CD4-positive, CD25-positive, alpha-beta regulatory T cell (primary cell): ENCODE results near the gene SEZ6. TPM values are rescaled to one million over a fixed set of nuclear protein-coding genes. Genes with fewer than 3 reads are reported as not detected.

ENCODE experiments used
- ATAC-seq, 2 donors: fragments of 150-1000 bp; cut with Tn5 transposase; one replicate each; pipeline ENCODE4 v1.10.0; 2021; ENCODE audit warnings: low read depth in 2 of 2, moderate number of reproducible peaks in 2 of 2, moderate library complexity in 1 of 2
- DNase-seq, 3 donors: peaks; one replicate each; pipeline versions ENCODE4 v3.0.0 to v3.0.0-alpha.2; 2012 to 2022; ENCODE audit warnings: mixed read lengths in 1 of 3
- H3K27ac ChIP-seq: one replicate; pipeline ENCODE4 v1.7.0; 2013; ENCODE audit warnings: mild to moderate bottlenecking, low read length; ENCODE audit not compliant: insufficient read depth, poor library complexity, severe bottlenecking
- H3K27me3 ChIP-seq: one replicate; pipeline ENCODE4 v1.7.0; 2013; ENCODE audit warnings: low read length; ENCODE audit not compliant: control insufficient read depth, insufficient read depth
- H3K36me3 ChIP-seq: one replicate; pipeline ENCODE4 v1.7.0; 2013; ENCODE audit warnings: mild to moderate bottlenecking, low read length, moderate library complexity; ENCODE audit not compliant: control insufficient read depth, insufficient read depth
- H3K4me1 ChIP-seq: 2 replicates; pipeline ENCODE4 v1.7.0; 2013; ENCODE audit warnings: mild to moderate bottlenecking, low read length; ENCODE audit not compliant: insufficient read depth, control insufficient read depth, poor library complexity, severe bottlenecking
- H3K4me3 ChIP-seq: one replicate; pipeline ENCODE4 v1.7.0; 2013; ENCODE audit warnings: low read depth, mild to moderate bottlenecking, low read length, moderate library complexity
- H3K9me3 ChIP-seq, 2 experiments: 1 replicate in 1 of 2; 2 replicates in 1 of 2; pipeline ENCODE4 v1.7.0; 2013; ENCODE audit warnings: low read length in 2 of 2, mild to moderate bottlenecking in 1 of 2, moderate library complexity in 1 of 2; ENCODE audit not compliant: control insufficient read depth in 2 of 2
- H3K27ac Mint-ChIP-seq, 3 donors: one replicate each; pipeline ENCODE4 v1.8.0; 2020 to 2022; ENCODE audit warnings: mild to moderate bottlenecking in 3 of 3, mixed read lengths in 3 of 3, moderate library complexity in 2 of 3
- H3K27me3 Mint-ChIP-seq: one replicate; pipeline ENCODE4 v1.8.0; 2022; ENCODE audit warnings: mild to moderate bottlenecking, mixed read lengths
- H3K36me3 Mint-ChIP-seq: one replicate; pipeline ENCODE4 v1.8.0; 2020; ENCODE audit warnings: mixed read lengths
- H3K4me1 Mint-ChIP-seq, 4 donors: one replicate each; pipeline ENCODE4 v1.8.0; 2020 to 2022; ENCODE audit warnings: mixed read lengths in 4 of 4, mild to moderate bottlenecking in 1 of 4
- H3K4me3 Mint-ChIP-seq, 4 donors: one replicate each; pipeline ENCODE4 v1.8.0; 2020 to 2022; ENCODE audit warnings: mild to moderate bottlenecking in 4 of 4, mixed read lengths in 4 of 4, moderate library complexity in 3 of 4
- H3K9me3 Mint-ChIP-seq, 7 donors: one replicate each; pipeline ENCODE4 v1.8.0; 2020 to 2022; ENCODE audit warnings: mixed read lengths in 7 of 7, mild to moderate bottlenecking in 3 of 7, moderate library complexity in 2 of 7
- polyA plus RNA-seq, 4 donors: library from polyadenylated mRNA; unstranded; fragments of 300-500 nt; fragmentation: Illumina TruSeq; gene quantifications; one replicate each; pipeline ENCODE4 v1.2.3, GENCODE V29; 2021
- total RNA-seq: library from RNA; stranded (reverse); gene quantifications from one replicate; pipeline ENCODE4 v1.2.3, GENCODE V29; 2022

The SEZ6 gene
- total and polyA plus RNA-seq, 5 donors from 2014 or later = 0.57 to 1.2 (median 0.76) TPM; not detected in 2

DNA sequence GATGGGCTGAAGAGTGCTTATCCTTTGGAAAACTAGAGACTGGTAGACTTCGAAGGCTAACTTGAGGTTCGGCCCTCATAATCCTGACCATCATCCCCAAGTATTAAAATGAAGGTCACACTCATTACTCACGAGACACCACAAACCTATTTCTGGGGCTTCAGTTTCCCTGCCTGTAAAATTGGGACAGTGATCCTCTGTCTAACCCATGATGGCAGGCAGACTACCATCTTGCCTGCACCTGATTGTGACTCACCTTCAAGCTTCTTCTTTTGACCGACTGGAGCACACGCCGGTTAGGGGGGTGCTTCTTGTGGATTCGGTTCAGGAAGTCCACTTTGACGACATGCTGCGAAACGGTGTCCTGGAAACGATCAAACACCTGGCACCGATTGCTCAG is 88.8 kb downstream of the SEZ6 start:
- DNase-seq (no peak), ATAC-seq (no peak)
- no peaks in the 10 kb centered on the region for H3K27me3 ChIP-seq
- peak overlapping the region; percentile 48 to 89 (median 86) for H3K27ac Mint-ChIP-seq
- H3K4me1 Mint-ChIP-seq = peaks cover 9 to 13% (median 10%) of the 10 kb centered on the region in 4 donors
- no peaks in the 10 kb centered on the region for H3K9me3 Mint-ChIP-seq
- H3K4me1 ChIP-seq = no peaks in the 10 kb centered on the region
- no peaks in the 10 kb centered on the region for H3K9me3 ChIP-seq
- no peak overlapping the region for H3K4me3 ChIP-seq
- no peak overlapping the region for H3K4me3 Mint-ChIP-seq
- H3K36me3 ChIP-seq = peaks cover 92% of the 10 kb centered on the region
- peaks cover 64% of the 10 kb centered on the region for H3K36me3 Mint-ChIP-seq
- H3K27ac ChIP-seq = no peak overlapping the region
- H3K27me3 Mint-ChIP-seq = no peaks in the 10 kb centered on the region

DNA sequence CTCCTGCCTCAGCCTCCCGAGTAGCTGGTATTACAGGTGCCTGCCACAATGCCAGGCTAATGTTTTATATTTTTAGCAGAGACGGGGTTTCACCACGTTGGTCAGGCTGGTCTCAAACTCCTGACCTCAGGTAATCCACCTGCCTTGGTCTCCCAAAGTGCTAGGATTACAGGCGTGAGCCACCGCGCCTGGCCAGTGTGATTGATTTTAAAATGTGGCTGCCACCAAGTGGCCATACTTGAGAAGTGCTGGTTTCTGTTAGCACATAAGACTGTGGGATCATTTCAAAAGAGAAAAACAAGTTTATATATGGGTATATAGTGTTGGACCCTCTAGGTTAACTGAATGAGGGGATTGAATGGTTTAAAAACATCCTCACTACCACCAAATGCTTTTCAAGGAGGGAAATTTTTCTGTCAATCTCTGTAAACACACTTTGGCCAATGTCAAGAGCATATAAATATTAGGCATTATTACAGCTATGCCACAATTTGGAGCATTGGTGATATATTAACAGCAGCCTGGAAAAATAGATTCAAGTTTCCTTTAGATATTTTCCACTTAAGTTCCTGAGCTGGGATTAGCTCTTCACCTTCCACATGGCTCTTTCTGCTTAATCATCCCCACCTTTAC is 89.4 kb downstream of the SEZ6 start:
- Histone ChIP-seq H3K27ac (no peak overlapping the region), H3K27me3 (no peaks in the 10 kb centered on the region), H3K36me3 (peaks cover 92% of the 10 kb centered on the region), H3K4me3 (no peak overlapping the region), H3K9me3 (no peaks in the 10 kb centered on the region), H3K4me1 (no peaks in the 10 kb centered on the region)
- H3K36me3 Mint-ChIP-seq = peaks cover 61% of the 10 kb centered on the region
- no peak overlapping the region for H3K4me3 Mint-ChIP-seq
- H3K27ac Mint-ChIP-seq = peak overlapping the region in 2 of 3 donors; percentile 86 to 89
- peak; percentile 27 to 60 (median 54) for DNase-seq
- peaks cover 9 to 12% (median 10%) of the 10 kb centered on the region in 4 donors for H3K4me1 Mint-ChIP-seq
- no peaks in the 10 kb centered on the region for H3K9me3 Mint-ChIP-seq
- no peaks in the 10 kb centered on the region for H3K27me3 Mint-ChIP-seq
- ATAC-seq = peak; percentile 71 to 83

DNA sequence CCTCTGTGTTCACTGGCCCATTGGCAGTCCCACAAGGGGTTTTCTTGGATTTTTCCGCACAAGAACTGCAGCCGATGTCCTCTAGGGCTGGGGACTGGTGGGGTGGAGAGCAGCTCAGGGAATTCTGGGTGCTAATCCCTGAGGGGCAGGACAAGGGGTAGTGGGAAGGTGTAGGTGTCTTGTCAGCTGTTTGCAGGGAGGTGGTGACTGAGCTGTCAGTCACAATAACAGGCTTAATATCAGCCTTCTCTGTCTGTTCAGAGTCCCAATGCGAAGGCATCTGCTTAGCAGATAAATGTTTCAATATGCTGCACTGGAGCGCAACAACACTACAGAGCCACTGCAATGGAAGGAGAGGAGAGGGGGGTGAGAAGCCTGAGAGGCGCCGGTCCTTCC is 92.9 kb downstream of the SEZ6 start:
- Mint-ChIP-seq H3K36me3 (peaks cover 63% of the 10 kb centered on the region), H3K27ac (peak overlapping the region in 1 of 3 donors; percentile 11), H3K4me1 (peaks cover 7 to 11% (median 10%) of the 10 kb centered on the region in 4 donors), H3K4me3 (no peak overlapping the region), H3K27me3 (no peaks in the 10 kb centered on the region), H3K9me3 (no peaks in the 10 kb centered on the region)
- no peaks in the 10 kb centered on the region for H3K4me1 ChIP-seq
- ATAC-seq (no peak), DNase-seq (no peak)
- no peaks in the 10 kb centered on the region for H3K27me3 ChIP-seq
- H3K9me3 ChIP-seq = no peaks in the 10 kb centered on the region
- peaks cover 93% of the 10 kb centered on the region for H3K36me3 ChIP-seq
- H3K4me3 ChIP-seq = no peak overlapping the region
- no peak overlapping the region for H3K27ac ChIP-seq

DNA sequence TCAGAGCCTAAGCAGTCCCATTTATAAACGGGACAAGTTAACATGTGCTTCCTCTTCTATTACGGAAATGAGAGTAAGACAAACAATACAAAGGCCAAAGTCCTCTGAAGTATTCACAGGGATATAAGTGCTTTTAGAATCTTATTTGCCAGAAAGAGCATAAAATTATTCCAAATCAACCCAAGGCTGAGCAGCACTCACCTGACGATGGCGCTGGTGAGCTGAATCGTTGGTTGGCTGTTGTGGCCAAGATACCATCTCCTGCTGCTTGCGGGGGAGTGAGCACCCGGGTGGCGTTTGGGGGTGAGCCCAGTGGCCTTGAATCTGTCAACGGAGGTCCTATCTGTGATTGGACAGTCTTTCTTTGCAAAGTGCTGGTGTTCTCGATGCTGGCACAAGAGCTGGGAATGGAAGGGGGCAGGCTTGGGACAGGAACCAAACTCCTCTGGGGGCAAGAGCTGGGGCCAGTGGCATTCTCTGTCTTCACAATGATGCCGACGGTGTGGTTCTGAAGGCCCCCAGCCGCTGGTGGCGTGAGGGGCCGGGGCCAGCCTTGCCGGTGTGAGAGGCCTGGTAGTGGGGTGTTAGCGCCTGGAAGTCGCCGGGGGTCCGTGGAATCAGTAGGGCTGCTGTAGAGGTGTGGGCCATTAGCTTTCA is 93.4 kb downstream of the SEZ6 start:
- Mint-ChIP-seq H3K4me1 (peaks cover 7 to 11% (median 10%) of the 10 kb centered on the region in 4 donors), H3K27ac (no peak overlapping the region), H3K9me3 (no peaks in the 10 kb centered on the region), H3K4me3 (no peak overlapping the region), H3K36me3 (peaks cover 63% of the 10 kb centered on the region), H3K27me3 (no peaks in the 10 kb centered on the region)
- Histone ChIP-seq H3K4me3 (no peak overlapping the region), H3K4me1 (no peaks in the 10 kb centered on the region), H3K36me3 (peaks cover 93% of the 10 kb centered on the region), H3K27me3 (no peaks in the 10 kb centered on the region), H3K9me3 (no peaks in the 10 kb centered on the region), H3K27ac (no peak overlapping the region)
- ATAC-seq (no peak), DNase-seq (no peak)

DNA sequence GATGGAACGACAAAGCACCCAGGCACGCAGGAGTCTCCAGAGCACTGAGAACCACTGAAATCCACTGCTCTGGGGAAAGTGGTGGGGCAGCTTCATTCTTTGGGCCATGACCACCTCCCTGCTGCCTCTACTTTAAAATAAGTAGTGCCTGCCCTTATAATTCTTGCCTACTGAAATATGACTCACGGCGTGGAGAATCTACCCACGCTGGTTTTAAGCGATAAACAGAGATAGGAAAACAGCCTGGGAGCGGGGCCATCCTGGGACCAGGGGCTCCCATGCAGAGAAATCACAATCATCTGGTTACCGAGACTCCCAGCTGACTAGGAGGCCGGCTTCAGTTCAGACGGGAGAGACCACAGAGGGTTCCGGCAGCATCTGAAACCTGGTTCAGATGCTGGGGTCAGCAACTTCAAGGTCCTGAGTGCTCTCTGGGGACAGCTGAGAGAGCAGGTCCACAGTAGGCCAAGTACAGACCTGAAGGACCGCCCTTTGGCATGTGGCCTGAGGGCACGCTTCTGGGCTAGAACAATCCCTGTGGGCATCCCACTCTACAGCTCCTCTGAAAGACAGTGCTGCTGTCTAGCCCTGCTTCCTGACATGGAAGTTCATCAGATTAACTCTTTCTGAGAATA is 94.3 kb downstream of the SEZ6 start:
- DNase-seq (no peak), ATAC-seq (no peak)
- no peak overlapping the region for H3K4me3 ChIP-seq
- peaks cover 66% of the 10 kb centered on the region for H3K36me3 Mint-ChIP-seq
- H3K36me3 ChIP-seq = peaks cover 94% of the 10 kb centered on the region
- H3K4me3 Mint-ChIP-seq = no peak overlapping the region
- H3K27me3 ChIP-seq = no peaks in the 10 kb centered on the region
- H3K27ac ChIP-seq = no peak overlapping the region
- H3K4me1 Mint-ChIP-seq = peaks cover 5 to 10% (median 7%) of the 10 kb centered on the region in 4 donors
- no peaks in the 10 kb centered on the region for H3K27me3 Mint-ChIP-seq
- H3K9me3 Mint-ChIP-seq = no peaks in the 10 kb centered on the region
- H3K9me3 ChIP-seq = no peaks in the 10 kb centered on the region
- H3K27ac Mint-ChIP-seq = no peak overlapping the region
- no peaks in the 10 kb centered on the region for H3K4me1 ChIP-seq

DNA sequence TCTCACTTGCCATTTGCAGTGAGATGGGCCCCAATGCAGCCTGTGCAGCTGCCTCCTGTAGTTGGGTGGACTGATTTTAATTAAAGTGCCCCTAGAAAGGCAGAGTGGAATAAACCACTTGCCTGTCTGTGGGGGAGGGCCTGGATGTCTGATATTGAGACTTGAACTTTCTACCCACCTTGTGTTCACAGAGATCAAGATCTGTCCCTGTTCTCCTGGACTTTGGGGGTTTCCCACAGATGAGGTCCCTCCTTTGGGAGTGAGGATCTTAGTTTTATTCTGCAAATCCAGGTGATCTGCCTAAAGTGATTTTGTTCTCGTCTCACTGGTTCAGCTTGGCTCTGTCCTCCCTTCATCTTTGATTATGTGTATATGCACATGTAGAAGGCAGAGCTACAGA is 95.3 kb downstream of the SEZ6 start:
- no peak for ATAC-seq
- Mint-ChIP-seq H3K36me3 (peaks cover 68% of the 10 kb centered on the region), H3K9me3 (no peaks in the 10 kb centered on the region), H3K4me3 (no peak overlapping the region), H3K27me3 (no peaks in the 10 kb centered on the region), H3K27ac (no peak overlapping the region), H3K4me1 (peaks cover 0 to 5% (median 3%) of the 10 kb centered on the region in 4 donors)
- DNase-seq = no peak
- Histone ChIP-seq H3K36me3 (peaks cover 96% of the 10 kb centered on the region), H3K9me3 (no peaks in the 10 kb centered on the region), H3K4me3 (no peak overlapping the region), H3K27me3 (no peaks in the 10 kb centered on the region), H3K4me1 (no peaks in the 10 kb centered on the region), H3K27ac (no peak overlapping the region)

DNA sequence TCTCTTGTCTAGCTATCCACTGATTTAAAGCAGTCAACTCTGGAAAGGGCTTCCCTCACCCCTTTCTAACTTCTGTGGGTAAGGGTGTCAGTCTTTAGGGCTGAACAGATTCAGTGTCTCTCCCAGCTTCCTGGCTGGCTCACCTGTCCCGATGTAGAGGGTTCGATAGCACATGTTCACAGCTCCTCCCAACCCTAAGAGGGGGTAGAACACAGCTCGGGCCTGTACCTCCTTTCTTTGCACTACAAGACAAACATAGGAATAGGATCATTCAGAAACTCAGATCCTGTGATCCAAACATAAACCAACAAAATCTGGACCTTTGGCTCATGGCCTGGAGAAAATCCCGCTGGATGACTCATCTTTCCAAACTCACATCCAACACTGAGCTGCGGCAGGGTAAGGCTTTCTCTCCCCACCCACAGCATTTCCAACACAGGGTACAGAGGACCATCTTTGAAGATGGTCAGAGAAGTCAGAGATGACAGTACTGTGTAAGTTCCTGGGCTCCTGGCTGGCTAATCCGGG is 97.1 kb downstream of the SEZ6 start:
- no peaks in the 10 kb centered on the region for H3K9me3 ChIP-seq
- Mint-ChIP-seq H3K4me1 (peaks cover 0 to 4% (median 1%) of the 10 kb centered on the region in 4 donors), H3K36me3 (peaks cover 54% of the 10 kb centered on the region), H3K27me3 (no peaks in the 10 kb centered on the region), H3K9me3 (no peaks in the 10 kb centered on the region), H3K27ac (peak overlapping the region in 1 of 3 donors; percentile 56), H3K4me3 (peak overlapping the region in 1 of 4 donors; percentile 86)
- no peak for ATAC-seq
- no peak overlapping the region for H3K27ac ChIP-seq
- no peak overlapping the region for H3K4me3 ChIP-seq
- peaks cover 80% of the 10 kb centered on the region for H3K36me3 ChIP-seq
- no peaks in the 10 kb centered on the region for H3K4me1 ChIP-seq
- no peaks in the 10 kb centered on the region for H3K27me3 ChIP-seq
- DNase-seq = no peak
